ENCODE measurements around the gene KLRC2. TPM values are rescaled to one million over a fixed set of nuclear protein-coding genes. Genes with fewer than 3 reads are reported as not detected.

The KLRC2 gene
- total and polyA plus RNA-seq, 12 donors, result 0.06 to 1.3 TPM; not detected in 10

DNA sequence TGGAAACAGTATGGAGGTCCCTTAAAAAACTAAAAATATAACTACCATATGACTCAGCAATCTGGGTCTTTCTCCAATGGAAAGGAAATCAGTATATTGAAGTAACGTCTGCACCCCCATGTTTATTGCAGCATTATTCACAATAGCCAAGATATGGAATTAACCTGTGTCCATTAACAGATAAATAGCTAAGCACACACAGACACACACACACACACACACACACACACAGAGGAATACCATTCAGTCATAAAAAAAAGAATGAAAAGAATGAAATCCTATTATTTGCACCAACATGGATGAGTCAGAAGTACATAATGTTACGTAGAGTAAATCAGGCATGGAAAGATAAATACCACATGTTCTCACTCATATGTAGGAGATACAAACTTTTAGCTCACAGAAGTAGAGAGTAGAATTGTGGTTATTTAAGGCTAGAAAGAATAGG, 50.6 kb downstream of the KLRC2 start:
- peak overlapping the region in 1 of 10 donors; percentile 22 for H3K4me3 ChIP-seq
- peak overlapping the region in 1 of 10 donors; percentile 63 for H3K27ac ChIP-seq
- TF ChIP-seq, protein P1, sequence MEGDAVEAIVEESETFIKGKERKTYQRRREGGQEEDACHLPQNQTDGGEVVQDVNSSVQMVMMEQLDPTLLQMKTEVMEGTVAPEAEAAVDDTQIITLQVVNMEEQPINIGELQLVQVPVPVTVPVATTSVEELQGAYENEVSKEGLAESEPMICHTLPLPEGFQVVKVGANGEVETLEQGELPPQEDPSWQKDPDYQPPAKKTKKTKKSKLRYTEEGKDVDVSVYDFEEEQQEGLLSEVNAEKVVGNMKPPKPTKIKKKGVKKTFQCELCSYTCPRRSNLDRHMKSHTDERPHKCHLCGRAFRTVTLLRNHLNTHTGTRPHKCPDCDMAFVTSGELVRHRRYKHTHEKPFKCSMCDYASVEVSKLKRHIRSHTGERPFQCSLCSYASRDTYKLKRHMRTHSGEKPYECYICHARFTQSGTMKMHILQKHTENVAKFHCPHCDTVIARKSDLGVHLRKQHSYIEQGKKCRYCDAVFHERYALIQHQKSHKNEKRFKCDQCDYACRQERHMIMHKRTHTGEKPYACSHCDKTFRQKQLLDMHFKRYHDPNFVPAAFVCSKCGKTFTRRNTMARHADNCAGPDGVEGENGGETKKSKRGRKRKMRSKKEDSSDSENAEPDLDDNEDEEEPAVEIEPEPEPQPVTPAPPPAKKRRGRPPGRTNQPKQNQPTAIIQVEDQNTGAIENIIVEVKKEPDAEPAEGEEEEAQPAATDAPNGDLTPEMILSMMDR (IDR thresholded peaks at IDR 0.05), result no peak
- H3K36me3 ChIP-seq, result no peaks in the 10 kb centered on the region
- ATAC-seq (no peak), DNase-seq (no peak)
- no peaks in the 10 kb centered on the region for H3K27me3 ChIP-seq
- intact Hi-C loops (cut with DNase I), result no loop called here
- H3K9me3 ChIP-seq, result peaks cover 0 to 16% (median 5%) of the 10 kb centered on the region in 11 donors
- WGBS, 2 donors, result 68 to 78% methylated on average over 2 of the region's 2 CpGs
- no peaks in the 10 kb centered on the region for H3K4me1 ChIP-seq

DNA sequence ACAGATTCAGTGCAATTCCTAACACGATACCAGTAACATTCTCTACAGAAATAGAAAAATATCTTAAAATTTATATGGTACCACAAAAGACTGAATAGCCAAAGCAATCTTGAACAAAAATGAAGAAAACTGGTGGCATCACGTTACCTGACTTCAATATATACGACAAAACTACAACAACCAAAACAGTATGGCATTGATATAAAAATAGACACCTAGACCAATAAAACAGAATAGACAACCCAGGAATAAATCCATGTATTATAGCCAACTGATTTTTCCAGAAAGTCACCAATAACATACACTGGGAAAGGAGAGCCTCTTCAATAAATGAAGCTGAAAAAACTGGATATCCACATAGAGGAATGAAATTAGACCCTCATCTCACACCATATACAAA, 51.6 kb downstream of the KLRC2 start:
- Histone ChIP-seq H3K27ac (peak overlapping the region in 1 of 10 donors; percentile 37), H3K36me3 (no peaks in the 10 kb centered on the region), H3K4me1 (no peaks in the 10 kb centered on the region), H3K9me3 (peaks cover 0 to 16% (median 5%) of the 10 kb centered on the region in 11 donors), H3K4me3 (peak overlapping the region in 1 of 10 donors; percentile 17), H3K27me3 (no peaks in the 10 kb centered on the region)
- no peak for DNase-seq
- TF ChIP-seq, protein P1 (IDR thresholded peaks at IDR 0.05), result no peak
- ATAC-seq, result no peak
- WGBS, 2 donors, result 86 to 87% methylated on average over 3 of the region's 3 CpGs
- intact Hi-C loops (cut with DNase I), result no loop called here

DNA sequence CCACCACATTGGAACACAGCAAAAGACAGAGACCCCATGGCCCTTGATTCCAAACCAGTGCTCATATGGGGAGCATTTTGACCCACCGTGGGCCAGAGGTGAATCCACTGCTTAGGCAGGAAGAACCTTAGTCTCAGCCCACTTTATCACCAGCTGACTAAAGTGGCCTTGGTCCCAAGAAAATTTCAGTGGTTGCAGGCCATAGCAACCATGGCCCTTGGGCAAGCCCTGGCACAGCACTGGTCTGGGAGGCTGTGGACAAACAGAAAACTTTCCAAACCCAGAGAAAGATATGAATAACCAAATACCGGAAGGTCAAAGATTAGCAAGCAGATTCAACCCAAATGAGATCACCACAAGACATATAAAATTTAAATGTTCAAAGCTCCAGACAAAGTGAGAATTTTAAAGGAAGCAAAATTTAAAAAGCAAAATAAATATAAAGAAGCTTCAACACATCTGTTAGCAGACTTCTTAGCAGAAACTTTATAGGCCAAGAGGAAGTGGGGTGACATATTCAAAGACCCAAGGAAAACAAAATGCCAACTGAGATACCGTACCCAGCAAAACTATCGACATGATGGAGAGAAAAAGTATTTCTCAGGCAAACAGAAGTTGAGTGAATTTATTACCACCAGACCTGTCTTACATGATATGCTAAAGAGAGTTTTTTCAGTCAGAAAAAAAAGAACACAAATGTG, 53.7 kb downstream of the KLRC2 start:
- Histone ChIP-seq H3K27ac (peak overlapping the region in 1 of 10 donors; percentile 38), H3K4me1 (no peaks in the 10 kb centered on the region), H3K4me3 (peak overlapping the region in 1 of 10 donors; percentile 7), H3K9me3 (peaks cover 0 to 16% (median 5%) of the 10 kb centered on the region in 11 donors), H3K27me3 (no peaks in the 10 kb centered on the region), H3K36me3 (no peaks in the 10 kb centered on the region)
- no peak for DNase-seq
- no peak for ATAC-seq
- TF ChIP-seq, protein P1 (IDR thresholded peaks at IDR 0.05), result no peak
- intact Hi-C loops (cut with DNase I), result no loop called here
- 89 to 95% methylated on average over 4 of the region's 4 CpGs for WGBS, 2 donors

Other genes with a start within 250 kb of the KLRC2 start
- gene GABARAPL1, start 223.1 kb downstream of the KLRC2 start, total RNA-seq, result 100 to 1,000 TPM; 285 to 512 (median 413) TPM
- gene GABARAPL1, start 223.1 kb downstream of the KLRC2 start, polyA plus RNA-seq, result 100 to 1,000 TPM; 111 to 177 TPM
- 1 to 10 TPM in 8 of 10 donors, under 1 TPM in 2; 0.81 to 5.7 (median 1.2) TPM for gene KLRD1, start 128.1 kb downstream of the KLRC2 start, total RNA-seq
- under 1 TPM; 0.22 to 0.59 TPM for gene KLRD1, start 128.1 kb downstream of the KLRC2 start, polyA plus RNA-seq
- gene KLRK1, start 46.0 kb downstream of the KLRC2 start, total RNA-seq, result 1 to 10 TPM in 2 of 10 donors, under 1 TPM in 7, not detected in 1; 0.15 to 5.2 (median 0.57) TPM
- gene KLRK1, start 46.0 kb downstream of the KLRC2 start, polyA plus RNA-seq, result 1 to 10 TPM in 1 of 2 donors, under 1 TPM in 1; 0.49 to 1.5 TPM
- gene KLRC4, start 26.3 kb downstream of the KLRC2 start, total RNA-seq, result under 1 TPM in 2 of 10 donors, not detected in 8; 0.67 to 0.90 TPM
- not detected for gene KLRC4, start 26.3 kb downstream of the KLRC2 start, polyA plus RNA-seq
- gene KLRC3, start 15.4 kb downstream of the KLRC2 start, total RNA-seq, result under 1 TPM in 1 of 10 donors, not detected in 9; 0.62 TPM
- under 1 TPM in 1 of 2 donors, not detected in 1; 0.07 TPM for gene KLRC3, start 15.4 kb downstream of the KLRC2 start, polyA plus RNA-seq
- gene KLRC1, start 17.4 kb upstream of the KLRC2 start, total RNA-seq, result under 1 TPM in 1 of 10 donors, not detected in 9; 0.90 TPM
- gene KLRC1, start 17.4 kb upstream of the KLRC2 start, polyA plus RNA-seq, result under 1 TPM; 0.13 to 0.22 TPM
- 1 to 10 TPM in 3 of 10 donors, under 1 TPM in 4, not detected in 3; 0.15 to 1.8 (median 0.32) TPM for gene EIF2S3B, start 69.9 kb upstream of the KLRC2 start, total RNA-seq
- gene EIF2S3B, start 69.9 kb upstream of the KLRC2 start, polyA plus RNA-seq, result under 1 TPM in 1 of 2 donors, not detected in 1; 0.16 TPM
- 10 to 100 TPM; 10.9 to 17.1 (median 13.4) TPM for gene MAGOHB, start 177.6 kb upstream of the KLRC2 start, total RNA-seq
- gene MAGOHB, start 177.6 kb upstream of the KLRC2 start, polyA plus RNA-seq, result 10 to 100 TPM; 14.6 to 15.1 TPM
- 1 to 10 TPM in 1 of 10 donors, under 1 TPM in 2, not detected in 7; 0.15 to 1.2 (median 0.15) TPM for gene STYK1, start 238.0 kb upstream of the KLRC2 start, total RNA-seq
- gene STYK1, start 238.0 kb upstream of the KLRC2 start, polyA plus RNA-seq, result under 1 TPM in 1 of 2 donors, not detected in 1; 0.01 TPM